GM21447 (cell line): Measurements from ENCODE around the gene FAM228A.
"Not testable (repeated sequence)": the region's sequence is repeated elsewhere in the genome, so short reads cannot be mapped to it uniquely, and the experiment has no call there.

ENCODE experiments used
- ATAC-seq: cut with Tn5 transposase; IDR thresholded peaks from one replicate; pipeline ENCODE4 v1.9.1; 2021; ENCODE audit not compliant: unreplicated experiment

The FAM228A gene

DNA sequence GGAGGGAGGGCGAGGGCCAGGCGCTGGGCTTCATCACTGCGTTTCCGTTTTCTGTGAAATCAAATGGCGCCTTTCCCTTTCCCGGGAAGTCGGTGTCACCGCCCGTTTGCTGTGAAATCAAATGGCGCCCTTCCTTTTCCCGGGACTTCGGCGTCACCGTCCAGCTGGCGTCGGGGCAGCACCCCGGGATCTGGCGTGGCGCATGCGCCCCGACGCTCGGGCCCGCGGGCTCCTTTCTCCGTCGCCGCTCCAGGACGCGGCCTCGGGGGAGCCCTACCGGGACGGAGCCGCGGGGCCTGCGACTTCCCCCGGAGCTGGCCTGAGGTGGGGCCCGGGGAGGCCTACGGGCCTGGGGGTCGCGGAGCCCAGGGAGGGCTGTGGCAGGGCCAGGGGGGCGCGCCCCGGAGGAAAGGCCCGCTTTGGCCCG, at the start of gene FAM228A:
Gene FAM228A (plus strand): TSS at position 203 of the 427 bp plus-strand sequence. CDS start 428 bp downstream, outside the sequence.
- ATAC-seq = no peak

DNA sequence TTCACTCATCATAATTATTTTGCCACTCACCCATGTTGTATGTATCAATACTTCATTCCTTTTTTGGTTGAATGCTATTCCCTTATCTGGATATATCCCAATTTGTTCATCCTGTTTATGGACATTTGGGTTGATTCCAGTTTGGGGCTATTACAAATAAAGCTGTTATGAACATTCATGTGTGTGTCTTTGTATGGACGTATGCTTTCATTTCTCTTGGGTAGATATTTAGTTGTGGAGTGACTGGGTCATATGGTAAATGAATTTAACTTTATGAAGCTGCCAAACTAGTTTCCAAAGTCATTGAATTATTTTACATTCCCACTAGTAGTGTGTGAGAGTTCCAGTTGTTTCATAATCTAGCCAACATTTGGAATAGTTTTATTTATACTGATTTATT, 48.9 kb upstream of the FAM228A start:
- no peak for ATAC-seq

GRCh38 chr2:24132543-24132942, 42.3 kb upstream of the FAM228A start:
- ATAC-seq = no peak

DNA sequence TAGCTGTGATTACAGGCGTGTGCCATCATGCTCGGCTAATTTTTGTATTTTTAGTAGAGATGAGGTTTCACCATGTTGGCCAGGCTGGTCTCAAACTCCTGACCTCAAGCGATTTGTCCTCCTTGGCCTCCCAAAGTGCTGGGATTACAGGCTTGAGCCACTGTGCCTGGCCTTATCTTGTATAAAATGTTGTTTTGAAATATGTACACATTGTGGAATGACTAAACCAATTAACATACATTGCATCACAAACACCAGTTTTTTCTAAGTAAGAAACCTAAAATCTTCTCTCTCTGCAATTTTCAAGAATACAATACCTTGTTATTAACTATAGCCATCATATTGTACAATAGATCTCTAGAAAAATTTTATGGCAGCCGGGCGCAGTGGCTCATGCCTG, 34.5 kb upstream of the FAM228A start:
- ATAC-seq = not testable (repeated sequence)

DNA sequence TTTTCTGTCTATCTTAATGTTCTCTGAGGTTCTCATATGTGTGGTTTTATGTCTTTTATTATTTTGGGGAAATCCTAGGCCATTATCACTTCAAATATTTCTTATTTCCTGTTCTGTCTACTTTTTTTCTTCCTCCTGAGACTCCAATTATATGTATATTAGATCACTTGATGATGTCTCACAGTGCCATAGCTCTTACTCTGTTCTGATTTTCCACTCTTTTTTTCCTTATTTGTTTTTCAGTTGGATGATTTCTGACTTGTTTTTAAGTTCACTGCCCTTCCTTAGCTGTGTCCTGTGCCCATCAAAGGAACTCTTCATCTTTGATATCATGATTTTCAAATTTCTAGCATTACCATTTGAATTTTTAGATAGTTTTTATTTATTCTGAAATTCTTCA, 27.5 kb upstream of the FAM228A start:
- no peak for ATAC-seq

DNA sequence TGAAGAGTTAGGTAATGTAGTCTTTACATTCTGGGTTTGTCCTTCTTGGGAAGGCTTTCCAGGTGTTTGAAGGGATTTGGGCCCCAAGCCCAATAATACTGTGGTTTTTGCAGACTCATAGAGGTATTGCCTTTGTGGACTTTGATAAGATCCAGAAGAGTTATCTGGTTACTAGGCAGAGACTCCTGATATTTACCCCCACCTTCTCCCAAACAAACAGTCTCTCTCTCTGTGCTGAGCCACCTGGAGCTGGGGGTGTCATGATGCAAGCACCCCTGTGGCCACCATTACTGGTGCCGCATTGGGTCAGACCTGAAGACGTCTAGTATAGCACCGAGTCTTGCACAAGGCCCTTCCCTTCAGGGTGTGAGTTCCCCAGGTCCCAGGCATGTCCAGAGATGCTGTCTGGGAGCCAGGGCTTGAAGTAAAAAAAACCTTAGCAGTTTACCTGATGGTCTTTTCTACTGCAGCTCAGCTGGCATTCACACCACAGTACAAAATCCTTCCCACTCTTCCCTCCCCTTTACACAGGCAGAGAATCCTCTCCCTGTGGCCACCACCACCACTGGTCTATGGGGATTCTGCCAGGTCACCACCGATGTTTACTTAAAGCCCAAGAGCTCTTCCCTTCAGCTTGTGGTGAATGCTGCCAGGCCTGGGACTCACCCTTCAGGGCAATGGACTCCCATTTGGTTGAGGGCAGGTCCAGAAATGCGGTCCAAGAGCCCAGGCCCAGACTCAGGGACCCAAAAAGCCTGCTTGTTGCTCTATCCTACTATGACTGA, 22.2 kb upstream of the FAM228A start:
- no peak for ATAC-seq

GRCh38 chr2:24153478-24153877, 21.4 kb upstream of the FAM228A start:
- no peak for ATAC-seq

GRCh38 chr2:24158131-24158530, 16.7 kb upstream of the FAM228A start:
- no peak for ATAC-seq

DNA sequence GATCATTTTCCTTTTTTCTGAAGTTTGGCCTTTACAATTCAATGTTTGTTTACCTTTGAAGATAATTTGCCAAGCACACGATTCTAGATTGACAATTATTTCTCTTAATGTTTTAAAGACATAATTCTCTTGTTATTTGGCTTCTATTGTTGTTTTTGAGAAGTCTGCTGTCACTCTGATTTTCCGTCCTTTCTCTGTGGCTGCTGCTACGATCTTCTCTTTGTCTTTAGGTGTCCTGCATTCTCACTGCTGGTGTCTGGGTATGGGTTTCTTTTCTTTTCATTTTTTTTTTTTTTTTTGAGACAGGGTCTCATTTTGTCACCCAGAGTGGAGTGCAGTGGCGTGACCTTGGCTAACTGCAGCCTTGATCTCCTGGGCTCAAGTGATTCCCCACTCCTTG, 15.1 kb upstream of the FAM228A start:
- ATAC-seq = no peak

DNA sequence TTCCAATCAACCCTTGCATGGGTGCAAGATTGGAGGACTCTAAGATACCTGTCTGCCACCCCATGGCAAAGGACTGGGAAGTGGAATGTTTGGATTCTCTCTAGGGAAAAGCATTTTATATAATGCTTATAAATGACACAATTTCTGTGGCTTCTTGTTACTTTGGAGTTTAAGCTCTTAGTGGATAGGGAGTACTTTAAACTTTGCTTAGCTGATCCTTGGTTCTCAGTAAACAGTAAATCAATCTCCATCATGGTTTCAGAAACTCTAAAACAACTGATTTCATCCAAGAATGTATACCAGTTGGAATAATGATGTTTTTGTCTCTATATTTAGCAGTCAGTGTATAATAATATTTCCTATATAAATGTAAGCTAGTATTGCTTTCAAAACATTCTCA, 14.1 kb upstream of the FAM228A start:
- no peak for ATAC-seq

- ATAC-seq = no peak
Observed at GRCh38 chr2:24162494-24162893, 12.4 kb upstream of the FAM228A start.

DNA sequence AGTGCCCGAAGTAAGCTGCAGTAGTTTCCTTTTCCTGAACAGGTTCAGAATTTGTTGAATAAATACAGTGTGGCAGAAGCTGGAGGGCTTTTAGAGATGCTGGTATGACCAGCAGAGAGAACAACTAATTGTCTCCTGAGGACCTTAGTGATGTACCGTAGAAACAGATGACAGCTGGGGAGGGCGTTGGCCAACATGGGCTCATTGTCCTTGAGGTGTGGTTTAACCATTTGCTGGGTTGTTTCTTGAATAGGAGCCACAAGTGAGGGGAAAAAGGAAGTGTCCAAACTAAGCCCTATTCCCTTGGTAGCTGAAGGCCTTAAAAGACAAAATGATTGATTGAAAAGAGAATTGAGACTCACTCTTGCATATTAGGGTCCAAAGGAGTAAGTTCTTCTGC, 11.7 kb upstream of the FAM228A start:
- ATAC-seq = no peak

DNA sequence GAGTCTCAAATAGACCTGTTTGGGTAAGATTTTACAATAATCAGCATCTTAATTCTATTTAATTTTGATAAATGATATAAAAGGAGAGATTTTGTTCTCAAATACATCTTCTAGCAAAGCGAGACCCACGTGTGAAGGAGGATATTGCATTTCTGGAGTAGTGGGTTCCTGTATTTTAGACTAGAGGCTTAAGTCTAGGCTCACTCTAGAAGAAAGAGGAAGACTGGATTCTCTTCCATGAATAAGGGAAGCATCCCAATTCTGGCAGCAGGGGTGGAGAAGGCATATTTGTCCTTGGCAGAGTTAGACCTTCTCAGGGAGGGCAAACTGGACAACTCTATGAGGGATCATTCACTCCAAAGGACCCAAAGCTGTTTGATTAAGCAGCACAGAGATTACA, 11.3 kb upstream of the FAM228A start:
- ATAC-seq = no peak

DNA sequence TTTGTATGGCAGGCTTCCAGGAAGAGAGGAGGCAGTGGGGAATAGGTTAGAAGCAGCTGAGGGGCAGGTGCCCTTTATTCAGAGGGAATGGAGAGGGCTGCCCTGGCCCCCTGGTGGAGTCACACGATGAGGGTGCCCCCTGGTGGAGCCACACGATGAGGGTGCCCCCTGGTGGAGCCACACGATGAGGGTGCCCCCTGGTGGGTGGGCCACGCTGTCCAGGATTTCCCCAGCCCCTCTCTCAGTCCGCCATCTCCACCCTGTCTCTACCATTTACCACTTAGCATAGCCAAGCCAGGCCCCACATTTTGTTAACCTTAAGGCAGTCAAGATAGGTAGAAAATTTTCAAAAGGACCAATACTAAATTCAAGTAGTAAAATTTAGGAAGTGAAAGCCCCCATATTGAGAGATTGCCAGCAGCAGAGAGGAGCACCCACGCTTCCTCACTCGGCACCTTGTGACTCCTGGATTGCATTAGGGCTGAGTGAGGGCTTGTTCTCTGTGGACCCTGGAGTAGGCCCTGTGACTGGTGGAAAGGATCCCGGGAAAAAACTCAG, 10.4 kb upstream of the FAM228A start:
- ATAC-seq = no peak

- no peak for ATAC-seq
Observed at GRCh38 chr2:24169023-24169422, 5.8 kb upstream of the FAM228A start.

GRCh38 chr2:24175631-24176187, 856 bp downstream of the FAM228A start:
- no peak for ATAC-seq

DNA sequence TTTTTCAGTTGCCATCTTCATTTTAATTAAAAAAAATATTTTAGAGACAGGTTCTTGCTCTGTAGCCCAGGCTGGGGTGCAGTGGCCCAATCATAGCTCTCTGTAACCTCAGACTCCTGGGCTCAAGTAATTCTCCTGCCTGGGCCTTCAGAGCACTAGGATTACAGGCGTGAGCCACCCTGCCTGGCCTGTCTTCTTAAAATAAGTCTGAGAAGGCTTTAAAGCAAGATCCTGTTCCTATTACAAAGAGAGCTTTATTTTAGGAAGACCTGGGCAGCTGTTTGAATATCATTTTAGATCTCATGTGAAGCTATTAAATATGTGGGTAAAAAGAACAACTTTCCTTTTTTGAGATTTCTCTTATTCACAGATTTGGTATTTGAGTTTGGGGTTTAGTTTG, 1.5 kb downstream of the FAM228A start:
- no peak for ATAC-seq

DNA sequence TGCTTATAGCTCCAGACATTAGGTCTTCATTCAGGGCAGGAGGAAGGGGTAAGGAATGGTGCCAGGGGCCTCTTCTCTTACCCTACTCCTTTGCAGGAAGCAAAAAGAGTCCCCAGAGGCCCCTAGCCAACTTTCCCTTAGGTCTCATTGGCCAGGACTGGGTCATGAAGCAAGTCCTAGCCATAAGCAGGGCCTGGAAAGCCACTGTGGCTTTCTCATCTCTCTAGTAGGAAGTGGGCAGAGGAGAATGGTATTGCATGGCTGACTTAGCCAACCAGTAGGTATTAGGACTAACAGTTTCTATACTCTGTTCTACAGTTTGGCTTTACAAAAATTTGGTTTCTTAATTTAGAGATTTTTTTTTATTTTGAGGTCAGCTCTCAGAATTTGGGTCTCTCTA, 4.8 kb downstream of the FAM228A start:
- no peak for ATAC-seq

DNA sequence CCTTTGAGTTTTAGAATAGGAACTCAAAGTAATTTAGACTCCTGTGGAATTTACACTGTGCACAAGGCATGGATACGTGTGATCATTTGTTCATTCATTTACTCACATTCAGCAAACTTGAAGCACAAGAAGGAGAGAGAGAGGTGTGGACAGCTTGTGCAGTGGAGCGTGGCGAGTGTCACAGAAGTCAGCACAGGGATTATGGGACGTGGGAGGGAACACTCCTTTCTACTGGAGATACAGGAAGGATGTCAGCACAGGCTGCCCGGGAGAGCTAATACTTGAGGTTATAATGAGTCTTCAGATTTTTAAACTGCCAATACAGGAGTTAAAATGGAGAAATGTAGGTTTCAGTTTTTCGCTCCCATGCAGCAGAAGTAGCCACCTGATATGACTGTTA, 7.0 kb downstream of the FAM228A start:
- ATAC-seq = no peak

- no peak for ATAC-seq
Observed at GRCh38 chr2:24182507-24182906, 7.7 kb downstream of the FAM228A start.

DNA sequence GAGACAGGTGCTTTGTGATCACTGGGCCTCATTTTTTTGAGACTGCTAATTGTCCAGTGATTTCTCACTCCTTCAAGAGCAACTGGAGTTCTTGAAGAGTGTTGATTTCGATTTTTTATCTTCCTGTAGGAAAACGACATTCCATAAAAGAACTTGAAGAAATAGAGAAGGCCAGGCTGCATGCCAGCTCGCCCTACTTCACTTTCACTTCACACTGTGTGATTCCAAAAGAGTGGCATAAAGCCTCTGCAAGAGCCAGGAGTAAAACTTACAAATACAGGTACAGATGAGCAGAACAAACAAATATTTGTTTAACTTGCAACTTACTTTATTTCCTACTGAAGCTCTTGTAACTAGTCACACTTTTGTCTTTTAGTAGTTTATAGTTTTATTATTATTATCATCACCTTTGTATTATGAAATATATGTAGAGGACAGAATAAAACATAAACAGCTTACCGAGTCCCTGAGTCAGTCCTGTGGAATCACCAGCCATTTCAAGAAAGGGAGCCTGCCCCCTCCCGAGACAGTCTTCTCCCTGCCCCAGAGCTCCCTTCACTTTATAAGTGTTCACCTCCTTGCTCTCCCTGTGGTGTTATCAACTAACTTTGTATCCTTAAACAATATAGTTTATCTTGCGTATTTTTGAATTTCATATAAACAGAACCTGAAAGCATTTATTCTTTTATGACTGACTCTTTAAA, 8.7 kb downstream of the FAM228A start:
- ATAC-seq = no peak

- no peak for ATAC-seq
Observed at GRCh38 chr2:24189551-24189950, 14.7 kb downstream of the FAM228A start.
